Measurements from ENCODE around the gene MFSD2B.

DNA sequence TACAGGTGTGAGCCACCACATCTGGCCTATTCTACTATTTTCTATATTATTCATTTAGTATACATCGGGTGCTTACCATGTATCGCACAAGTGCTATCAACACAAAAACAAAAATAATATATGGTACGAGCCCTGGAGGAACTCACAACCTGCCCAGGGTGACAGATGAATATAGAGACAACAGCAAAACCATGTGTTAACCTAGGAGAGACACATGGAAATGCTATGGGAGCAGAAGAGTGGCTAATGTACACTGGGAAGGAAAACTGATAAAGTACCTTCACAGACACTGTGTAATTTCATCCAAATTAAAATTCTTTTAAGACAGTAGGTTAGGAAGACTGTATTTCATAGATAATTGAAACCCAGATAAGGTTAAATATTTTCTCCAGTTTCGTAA is 62.4 kb downstream of the MFSD2B start:
- TF ChIP-seq EZH2 (IDR thresholded peaks at IDR 0.05; ENCODE audit: low read length, missing control alignments), result no peak
- TF ChIP-seq, protein P1, sequence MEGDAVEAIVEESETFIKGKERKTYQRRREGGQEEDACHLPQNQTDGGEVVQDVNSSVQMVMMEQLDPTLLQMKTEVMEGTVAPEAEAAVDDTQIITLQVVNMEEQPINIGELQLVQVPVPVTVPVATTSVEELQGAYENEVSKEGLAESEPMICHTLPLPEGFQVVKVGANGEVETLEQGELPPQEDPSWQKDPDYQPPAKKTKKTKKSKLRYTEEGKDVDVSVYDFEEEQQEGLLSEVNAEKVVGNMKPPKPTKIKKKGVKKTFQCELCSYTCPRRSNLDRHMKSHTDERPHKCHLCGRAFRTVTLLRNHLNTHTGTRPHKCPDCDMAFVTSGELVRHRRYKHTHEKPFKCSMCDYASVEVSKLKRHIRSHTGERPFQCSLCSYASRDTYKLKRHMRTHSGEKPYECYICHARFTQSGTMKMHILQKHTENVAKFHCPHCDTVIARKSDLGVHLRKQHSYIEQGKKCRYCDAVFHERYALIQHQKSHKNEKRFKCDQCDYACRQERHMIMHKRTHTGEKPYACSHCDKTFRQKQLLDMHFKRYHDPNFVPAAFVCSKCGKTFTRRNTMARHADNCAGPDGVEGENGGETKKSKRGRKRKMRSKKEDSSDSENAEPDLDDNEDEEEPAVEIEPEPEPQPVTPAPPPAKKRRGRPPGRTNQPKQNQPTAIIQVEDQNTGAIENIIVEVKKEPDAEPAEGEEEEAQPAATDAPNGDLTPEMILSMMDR (conservative IDR thresholded peaks at IDR 0.05 in 1 of 2, IDR thresholded peaks at IDR 0.05 in 1 of 2; ENCODE audit: low read depth in 1 of 2, low read length in 2 of 2), result no peak

Measured in fibroblast of lung (primary cell).